Karpas-422 (cell line): ENCODE data around the gene TMEM97. TPM values are rescaled to one million over a fixed set of nuclear protein-coding genes. Genes with fewer than 3 reads are reported as not detected.
A peak's percentile ranks its signal among the peaks of the same experiment; 100 is the strongest.

Experiments used
- DNase-seq: peaks from one replicate; pipeline ENCODE4 v3.0.0-alpha.2; 2015
- H2AFZ ChIP-seq: fragments of 200-600 bp; sonication (generic); 2 replicates; pipeline ENCODE4 v1.6.1; 2014; ENCODE audit warnings: antibody characterized with exemption, low read length, mixed read lengths
- H3K27ac ChIP-seq: fragments of 200-600 bp; sonication (generic); 2 replicates; pipeline ENCODE4 v1.5.1; 2014; ENCODE audit warnings: mild to moderate bottlenecking, low read length, moderate library complexity
- H3K27me3 ChIP-seq: fragments of 200-600 bp; sonication (generic); 2 replicates; pipeline ENCODE4 v1.6.1; 2014; ENCODE audit warnings: low read length, mixed read lengths
- H3K36me3 ChIP-seq: fragments of 200-600 bp; sonication (generic); 2 replicates; pipeline ENCODE4 v1.6.1; 2014; ENCODE audit warnings: low read length, mixed read lengths; ENCODE audit not compliant: insufficient read depth
- H3K4me1 ChIP-seq: fragments of 200-600 bp; sonication (generic); 2 replicates; pipeline ENCODE4 v1.6.1; 2014; ENCODE audit warnings: mild to moderate bottlenecking, low read length, mixed read lengths
- H3K4me2 ChIP-seq: fragments of 200-600 bp; sonication (generic); 2 replicates; pipeline ENCODE4 v1.6.1; 2014; ENCODE audit warnings: low read length, low read depth, mild to moderate bottlenecking; ENCODE audit not compliant: poor library complexity, severe bottlenecking
- H3K4me3 ChIP-seq: fragments of 200-600 bp; sonication (generic); 2 replicates; pipeline ENCODE4 v1.5.1; 2014; ENCODE audit warnings: mild to moderate bottlenecking, antibody characterized with exemption, low read length, mixed read lengths
- H3K79me2 ChIP-seq: fragments of 200-600 bp; sonication (generic); 2 replicates; pipeline ENCODE4 v1.6.1; 2014; ENCODE audit warnings: mild to moderate bottlenecking, low read length, mixed read lengths
- H3K9ac ChIP-seq: fragments of 200-600 bp; sonication (generic); 2 replicates; pipeline ENCODE4 v1.6.0; 2014; ENCODE audit warnings: low read length
- H3K9me2 ChIP-seq: fragments of 200-600 bp; sonication (generic), shearing (Covaris generic); replicated peaks from 2 replicates; pipeline ENCODE4 v1.6.0; 2014; ENCODE audit warnings: mild to moderate bottlenecking, low read length, moderate library complexity; ENCODE audit not compliant: insufficient read depth
- H3K9me3 ChIP-seq: fragments of 300-700, 200-600 bp; sonication (generic); 2 replicates; pipeline ENCODE4 v1.6.1; 2014; ENCODE audit warnings: low read length, mixed read lengths
- H4K20me1 ChIP-seq: fragments of 200-600 bp; sonication (generic); 2 replicates; pipeline ENCODE4 v1.6.1; 2014; ENCODE audit warnings: mild to moderate bottlenecking, antibody characterized with exemption, low read length, low read depth; ENCODE audit not compliant: insufficient read depth
- total RNA-seq: library from RNA; depleted of rRNA; stranded (reverse); fragments of >200 nt; shearing (Covaris generic); gene quantifications from 2 replicates; pipeline ENCODE4 v1.2.3, GENCODE V29; 2014; ENCODE audit warnings: low replicate concordance

Gene TMEM97
- total RNA-seq, 1 experiment from 2014 or later: 74.3 TPM

DNA sequence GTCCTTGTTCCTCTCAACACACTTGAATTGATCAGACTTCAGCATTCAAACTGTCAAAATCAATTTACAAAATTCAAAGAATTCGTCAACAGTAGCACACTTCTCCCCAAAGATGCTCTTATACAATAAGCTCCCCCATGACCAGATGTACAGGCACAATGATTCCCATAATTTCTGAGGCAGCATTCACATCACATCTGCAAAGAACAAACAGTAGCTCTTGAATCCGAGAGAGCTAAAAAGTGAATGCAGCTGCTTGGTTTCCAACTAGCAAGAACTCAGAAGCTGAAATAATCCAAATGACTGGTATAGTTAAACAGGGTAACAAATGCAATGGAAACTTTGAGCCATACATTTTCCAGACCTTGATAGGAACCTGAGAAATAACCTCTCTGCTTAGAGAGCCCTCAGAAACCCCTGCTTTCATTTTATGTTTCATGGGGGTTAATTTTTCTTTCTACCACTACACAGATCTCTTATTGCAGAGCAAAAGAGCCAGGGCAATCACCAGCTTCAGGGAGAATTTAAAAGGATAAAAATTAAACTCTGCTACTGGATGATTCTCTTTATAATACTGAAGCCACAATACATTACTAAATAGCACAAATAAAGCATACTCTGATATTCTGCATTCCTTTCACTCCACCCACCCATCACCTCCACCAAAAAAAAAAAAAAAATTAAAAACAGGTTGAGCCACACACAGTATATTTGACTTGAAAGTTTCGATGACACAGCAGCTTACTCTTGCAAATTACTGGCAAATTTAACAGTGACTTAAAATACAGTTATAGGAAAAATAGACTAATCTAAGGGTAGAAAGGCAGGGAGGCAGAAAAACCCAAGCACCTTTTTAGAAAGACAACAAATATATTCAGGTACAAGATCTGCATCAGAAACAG is 23.1 kb upstream of the TMEM97 start:
- H2AFZ ChIP-seq: no peak overlapping the region
- no peaks in the 10 kb centered on the region for H3K27me3 ChIP-seq
- no peak for DNase-seq
- no peak overlapping the region for H3K4me2 ChIP-seq
- H3K9me3 ChIP-seq: no peaks in the 10 kb centered on the region
- no peak overlapping the region for H3K9ac ChIP-seq
- no peaks in the 10 kb centered on the region for H3K36me3 ChIP-seq
- no peaks in the 10 kb centered on the region for H4K20me1 ChIP-seq
- H3K79me2 ChIP-seq: no peaks in the 10 kb centered on the region
- no peaks in the 10 kb centered on the region for H3K9me2 ChIP-seq
- peaks cover 16% of the 10 kb centered on the region for H3K4me1 ChIP-seq
- no peak overlapping the region for H3K27ac ChIP-seq
- no peak overlapping the region for H3K4me3 ChIP-seq

DNA sequence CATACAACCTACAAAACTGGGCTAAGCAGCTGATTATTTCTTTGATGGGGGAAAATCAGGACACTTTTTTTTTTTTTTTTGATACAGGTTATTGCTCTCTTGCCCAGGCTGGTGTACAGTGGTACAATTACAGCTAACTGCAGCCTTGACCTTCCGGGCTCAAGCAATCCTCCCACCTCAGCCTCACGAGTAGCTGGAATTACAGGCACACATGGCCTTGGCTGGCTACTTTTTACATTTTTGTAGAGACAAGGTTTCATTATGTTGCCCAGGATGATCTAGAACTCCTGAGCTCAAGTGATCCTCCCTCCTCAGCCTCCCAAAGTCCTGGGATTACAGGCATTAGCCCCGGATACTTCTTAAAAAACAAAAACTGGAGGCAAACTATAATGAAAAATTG is 20.6 kb upstream of the TMEM97 start:
- no peak overlapping the region for H3K4me3 ChIP-seq
- H3K4me2 ChIP-seq: no peak overlapping the region
- no peak overlapping the region for H2AFZ ChIP-seq
- DNase-seq: no peak
- no peak overlapping the region for H3K27ac ChIP-seq
- H3K9ac ChIP-seq: no peak overlapping the region
- H3K9me3 ChIP-seq: no peaks in the 10 kb centered on the region
- H3K4me1 ChIP-seq: peaks cover 16% of the 10 kb centered on the region
- H3K27me3 ChIP-seq: no peaks in the 10 kb centered on the region
- no peaks in the 10 kb centered on the region for H3K79me2 ChIP-seq
- H3K9me2 ChIP-seq: no peaks in the 10 kb centered on the region
- no peaks in the 10 kb centered on the region for H3K36me3 ChIP-seq
- no peaks in the 10 kb centered on the region for H4K20me1 ChIP-seq

DNA sequence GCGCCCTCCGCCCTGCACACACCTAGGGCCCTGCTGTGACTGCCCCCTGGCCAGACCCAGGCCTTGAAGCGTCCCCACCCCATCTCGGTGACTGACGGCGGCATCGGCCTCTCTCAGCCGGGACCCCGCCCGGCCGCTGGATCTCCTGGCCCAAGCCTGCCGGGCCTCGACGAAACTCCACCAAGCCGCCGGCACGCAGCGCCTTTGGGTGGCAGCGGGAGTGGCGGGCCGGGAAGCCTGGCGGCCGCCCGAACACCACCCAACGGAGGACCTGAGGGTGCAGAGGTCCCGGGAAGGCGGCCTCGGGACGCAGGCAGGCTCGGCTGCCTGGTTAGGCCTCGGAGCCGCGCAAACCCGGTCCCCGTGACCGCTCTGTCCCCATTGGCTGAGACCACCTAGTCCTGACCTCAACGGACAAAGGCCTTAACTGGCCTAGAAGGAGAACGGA is 12.0 kb upstream of the TMEM97 start:
- Histone ChIP-seq H3K4me3 (no peak overlapping the region), H4K20me1 (no peaks in the 10 kb centered on the region), H3K4me1 (no peaks in the 10 kb centered on the region), H3K9ac (no peak overlapping the region), H2AFZ (no peak overlapping the region), H3K4me2 (no peak overlapping the region), H3K27me3 (no peaks in the 10 kb centered on the region), H3K36me3 (no peaks in the 10 kb centered on the region), H3K79me2 (no peaks in the 10 kb centered on the region), H3K9me3 (no peaks in the 10 kb centered on the region), H3K9me2 (no peaks in the 10 kb centered on the region), H3K27ac (no peak overlapping the region)
- DNase-seq: no peak

DNA sequence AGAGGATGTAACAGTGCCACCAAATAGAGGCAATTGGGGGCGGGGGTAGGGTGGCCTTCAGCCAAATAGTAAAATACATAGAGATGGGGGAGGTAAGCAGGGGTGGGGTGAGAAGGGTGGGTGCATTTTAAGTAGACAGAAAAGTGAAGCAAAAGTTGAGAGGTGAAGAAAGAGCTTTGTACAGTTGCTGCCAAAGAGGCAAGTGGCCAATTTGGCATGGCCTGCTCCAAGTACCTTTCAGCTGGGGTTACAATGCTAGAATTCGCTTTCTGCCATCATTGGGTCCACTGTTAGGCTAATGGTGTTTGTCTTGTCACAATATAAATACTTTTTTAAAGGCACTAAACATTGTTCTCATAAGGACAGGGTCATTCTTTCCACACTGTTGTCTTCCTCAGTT is 5.2 kb upstream of the TMEM97 start:
- Histone ChIP-seq H3K9me2 (no peaks in the 10 kb centered on the region), H3K4me3 (no peak overlapping the region), H3K36me3 (no peaks in the 10 kb centered on the region), H3K27me3 (no peaks in the 10 kb centered on the region), H3K9me3 (no peaks in the 10 kb centered on the region), H3K27ac (no peak overlapping the region), H3K9ac (no peak overlapping the region), H3K4me1 (peaks cover 9% of the 10 kb centered on the region), H3K79me2 (peaks cover 7% of the 10 kb centered on the region; the same call in 1 of the 2 replicates), H4K20me1 (no peaks in the 10 kb centered on the region), H2AFZ (no peak overlapping the region), H3K4me2 (no peak overlapping the region)
- DNase-seq: no peak

DNA sequence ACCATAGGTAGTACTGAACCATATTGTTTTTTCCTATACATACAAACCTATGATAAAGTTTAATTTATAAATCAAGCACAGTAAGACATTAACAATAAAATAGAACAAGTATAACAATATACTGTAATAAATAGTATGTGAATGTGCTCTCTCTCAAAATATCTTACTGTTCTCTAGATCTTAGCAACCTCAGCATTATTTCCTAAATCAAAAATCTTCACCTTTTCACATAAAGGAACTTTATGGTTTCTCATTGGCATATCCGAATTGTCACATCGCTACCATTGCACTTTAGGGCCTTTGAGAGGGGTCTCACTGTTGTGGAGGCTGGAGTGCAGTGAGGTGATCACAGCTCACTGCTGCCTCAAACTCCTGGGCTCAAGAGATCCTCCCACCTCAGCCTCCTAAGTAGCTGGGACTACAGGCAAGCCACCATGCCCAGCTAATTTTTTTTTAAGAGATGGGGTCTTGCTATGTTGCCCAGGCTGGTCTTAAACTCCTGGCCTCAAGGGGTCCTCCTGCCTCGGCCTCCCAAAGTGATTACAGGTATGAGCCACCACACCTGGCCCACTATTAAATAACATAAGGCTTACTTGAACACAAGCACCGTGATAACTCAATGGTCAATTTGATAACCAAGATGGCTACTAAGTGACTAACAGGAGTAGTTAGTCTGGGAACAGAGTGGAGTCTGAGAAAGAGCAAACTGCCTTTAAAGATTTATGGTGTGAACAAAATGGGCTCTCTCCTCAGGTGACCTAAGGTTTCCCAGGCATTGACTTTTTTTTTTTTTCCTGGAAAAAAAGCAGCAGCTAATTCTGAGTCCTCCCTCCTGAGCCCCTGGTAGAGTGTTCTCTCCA is 2.9 kb upstream of the TMEM97 start:
- Histone ChIP-seq H2AFZ (no peak overlapping the region), H3K4me2 (no peak overlapping the region), H3K9ac (no peak overlapping the region), H3K27ac (no peak overlapping the region), H3K36me3 (0 out of 2 replicates have a peak, but pooled peaks cover 1% of the 10 kb centered on the region), H3K4me3 (no peak overlapping the region), H3K9me2 (no peaks in the 10 kb centered on the region), H3K9me3 (no peaks in the 10 kb centered on the region), H3K27me3 (no peaks in the 10 kb centered on the region), H4K20me1 (no peaks in the 10 kb centered on the region), H3K4me1 (peaks cover 22% of the 10 kb centered on the region), H3K79me2 (peaks cover 28% of the 10 kb centered on the region)
- no peak for DNase-seq

DNA sequence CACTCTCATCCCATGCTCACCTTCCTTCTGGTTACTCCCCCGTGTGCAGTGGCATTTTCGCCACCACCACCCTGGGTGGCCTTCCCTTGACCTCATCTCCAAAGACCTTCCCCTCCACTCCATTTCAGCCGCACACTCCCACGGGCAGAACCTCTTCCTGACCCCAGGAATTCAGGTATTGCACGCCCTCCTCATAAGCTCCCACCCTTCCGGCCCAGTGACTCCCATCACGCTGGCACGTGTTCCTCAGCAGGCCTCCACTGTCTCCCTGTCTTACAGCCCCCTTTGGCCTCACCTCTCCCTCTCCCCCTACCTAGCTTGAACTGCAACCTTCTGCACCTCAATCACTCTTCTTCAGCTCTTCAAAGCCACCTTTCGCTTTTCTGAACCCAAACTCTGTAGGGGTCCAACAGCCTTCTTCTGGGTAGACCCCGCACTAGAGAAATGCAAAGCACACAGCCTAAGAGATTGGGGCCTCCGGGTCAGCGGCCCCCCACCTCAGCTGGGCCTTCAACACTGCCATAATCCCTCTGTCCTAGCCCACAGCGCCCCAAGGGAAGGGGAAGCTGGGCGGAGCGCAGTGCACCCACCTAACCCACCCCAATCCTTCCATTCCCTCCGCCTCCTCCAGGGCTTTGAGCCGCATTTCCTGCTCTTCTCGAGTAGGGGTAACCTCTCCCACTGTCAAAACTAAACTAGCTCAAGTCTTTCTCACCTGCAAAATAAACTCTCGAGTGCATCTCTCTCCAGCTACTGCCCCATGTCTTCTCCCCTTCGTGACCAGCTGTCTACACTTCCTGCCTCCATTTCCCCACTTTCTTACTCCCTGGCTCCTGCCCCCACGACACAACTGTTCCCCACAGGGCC is 1.7 kb upstream of the TMEM97 start:
- Histone ChIP-seq H3K36me3 (peaks cover 3% of the 10 kb centered on the region; the same call in 1 of the 2 replicates), H3K4me3 (peak overlapping the region; percentile 85), H3K9me3 (no peaks in the 10 kb centered on the region), H3K79me2 (peaks cover 41% of the 10 kb centered on the region), H3K27me3 (no peaks in the 10 kb centered on the region), H3K4me1 (peaks cover 28% of the 10 kb centered on the region), H3K4me2 (peak overlapping the region; percentile 92), H3K9me2 (no peaks in the 10 kb centered on the region), H3K27ac (no peak overlapping the region), H3K9ac (peak overlapping the region; percentile 93), H2AFZ (peak overlapping the region; percentile 0; the same call in 1 of the 2 replicates), H4K20me1 (no peaks in the 10 kb centered on the region)
- no peak for DNase-seq

DNA sequence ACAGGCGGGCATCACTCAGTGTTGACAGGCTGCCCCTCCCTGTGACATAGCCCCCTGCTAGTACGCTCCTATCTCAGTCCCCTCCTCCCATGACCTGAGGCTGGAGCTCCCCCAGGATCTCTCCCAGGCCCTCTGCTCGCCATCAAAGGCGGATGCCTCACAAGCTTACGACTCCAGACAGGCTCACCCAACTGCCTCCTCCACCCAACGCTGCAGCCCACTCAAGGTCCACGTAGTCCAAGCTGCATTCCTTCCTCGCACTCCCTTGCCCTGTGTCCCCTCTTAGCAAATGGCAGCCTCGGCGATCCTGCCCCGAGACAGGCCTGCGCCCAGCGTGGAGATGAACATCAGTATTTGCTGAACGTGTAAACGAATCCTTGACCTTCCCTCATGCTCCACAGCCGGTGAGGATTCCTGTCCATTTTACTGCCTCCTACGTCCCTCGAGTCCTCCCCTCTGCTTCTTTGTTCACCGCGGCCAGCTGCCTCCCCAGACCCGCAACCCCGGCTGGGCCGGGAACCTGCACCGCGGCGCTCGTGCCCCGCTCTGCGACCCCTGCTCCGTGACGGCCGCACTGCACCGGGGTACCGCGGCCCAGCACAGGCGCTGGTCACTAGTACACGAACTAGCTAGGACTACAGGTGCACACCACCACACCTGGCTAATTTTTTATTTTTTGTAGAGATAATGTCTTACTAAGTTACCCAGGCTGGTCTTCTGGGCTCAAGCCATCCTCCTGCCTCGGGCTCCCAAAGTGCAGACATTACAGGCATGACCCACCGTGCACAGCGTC is 838 bp upstream of the TMEM97 start:
- Histone ChIP-seq H3K9ac (peak overlapping the region; percentile 93), H3K27me3 (no peaks in the 10 kb centered on the region), H3K79me2 (peaks cover 49% of the 10 kb centered on the region), H3K4me1 (peaks cover 34% of the 10 kb centered on the region), H3K9me2 (no peaks in the 10 kb centered on the region), H3K27ac (peak overlapping the region; percentile 34; the same call in 1 of the 2 replicates), H3K4me2 (peak overlapping the region; percentile 92), H2AFZ (peak overlapping the region; percentile 0; the same call in 1 of the 2 replicates), H3K36me3 (peaks cover 7% of the 10 kb centered on the region; the same call in 1 of the 2 replicates), H4K20me1 (no peaks in the 10 kb centered on the region), H3K4me3 (peak overlapping the region; percentile 85), H3K9me3 (no peaks in the 10 kb centered on the region)
- DNase-seq: peak; percentile 72
